Activated T-cell treated with anti-CD3 and anti-CD28 coated beads, Interleukin-2, amount 50 U/mL, for 4 hours (primary cell): ENCODE data around the gene KCNK16. TPM values are rescaled to one million over a fixed set of nuclear protein-coding genes. Genes with fewer than 3 reads are reported as not detected.
A peak's percentile ranks its signal among the peaks of the same experiment; 100 is the strongest.

ENCODE experiments used
- ATAC-seq, 2 donors: fragments of 200-7000 bp; cut with Tn5 transposase; one replicate each; pipeline ENCODE4 v1.10.0; 2021
- DNase-seq: peaks from one replicate; pipeline ENCODE4 v3.0.0-alpha.2; 2020
- H3K27me3 Mint-ChIP-seq: one replicate; pipeline ENCODE4 v1.8.0; 2021; ENCODE audit warnings: low read depth, mixed read lengths
- H3K36me3 Mint-ChIP-seq: one replicate; pipeline ENCODE4 v1.8.0; 2022; ENCODE audit warnings: mixed read lengths; ENCODE audit not compliant: insufficient read depth
- H3K4me1 Mint-ChIP-seq: one replicate; pipeline ENCODE4 v1.8.0; 2021; ENCODE audit warnings: low read depth, mixed read lengths
- H3K4me3 Mint-ChIP-seq: one replicate; pipeline ENCODE4 v1.8.0; 2021; ENCODE audit warnings: mild to moderate bottlenecking, moderate library complexity, mixed read lengths
- H3K9me3 Mint-ChIP-seq: one replicate; pipeline ENCODE4 v1.8.0; 2021; ENCODE audit warnings: mixed read lengths
- total RNA-seq, 3 donors: library from RNA; stranded (reverse); gene quantifications; one replicate each; pipeline ENCODE4 v1.2.1, GENCODE V29; 2021

The KCNK16 gene
- total RNA-seq, result not detected

- Mint-ChIP-seq H3K27me3 (peaks cover 13% of the 10 kb centered on the region), H3K36me3 (no peaks in the 10 kb centered on the region), H3K4me1 (no peaks in the 10 kb centered on the region), H3K9me3 (no peaks in the 10 kb centered on the region), H3K4me3 (no peak within 1 kb of the TSS)
- ATAC-seq, result no peak
- no peak for DNase-seq
These were observed at the start of gene KCNK16 for GRCh38 chr6:39322306-39322850. KCNK16 (minus strand) TSS chr6:39322702; CDS start chr6:39322540, 162 bp downstream.

DNA sequence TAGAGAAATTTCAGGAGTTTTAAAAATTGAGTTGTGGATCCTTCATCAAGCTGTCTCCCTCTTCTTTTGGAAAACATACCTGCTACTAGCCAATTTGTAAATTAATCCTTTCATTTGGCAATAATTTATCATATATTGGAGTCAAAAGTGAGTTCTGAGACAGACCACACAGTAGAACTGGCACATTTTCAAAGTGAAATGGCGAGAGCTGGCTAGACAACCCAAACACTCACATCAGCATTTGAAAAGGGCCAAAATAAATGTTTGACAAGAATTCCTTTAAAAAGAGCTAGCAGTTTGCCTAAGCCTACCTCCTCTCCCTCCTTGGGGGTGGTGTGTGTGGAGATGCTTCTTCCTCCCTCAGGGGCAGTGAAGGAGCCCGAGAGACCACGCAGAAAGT, 47.9 kb upstream of the KCNK16 start:
- no peak for ATAC-seq
- DNase-seq, result no peak
- H3K9me3 Mint-ChIP-seq, result no peaks in the 10 kb centered on the region
- H3K4me1 Mint-ChIP-seq, result no peaks in the 10 kb centered on the region
- no peaks in the 10 kb centered on the region for H3K36me3 Mint-ChIP-seq
- H3K27me3 Mint-ChIP-seq, result peaks cover 11% of the 10 kb centered on the region
- no peak overlapping the region for H3K4me3 Mint-ChIP-seq

- DNase-seq (no peak), ATAC-seq (no peak)
- H3K27me3 Mint-ChIP-seq, result peaks cover 15% of the 10 kb centered on the region
- H3K36me3 Mint-ChIP-seq, result no peaks in the 10 kb centered on the region
- H3K4me1 Mint-ChIP-seq, result no peaks in the 10 kb centered on the region
- H3K9me3 Mint-ChIP-seq, result no peaks in the 10 kb centered on the region
- H3K4me3 Mint-ChIP-seq, result no peak overlapping the region
These were observed 47.5 kb upstream of the KCNK16 start for GRCh38 chr6:39369987-39370386.

DNA sequence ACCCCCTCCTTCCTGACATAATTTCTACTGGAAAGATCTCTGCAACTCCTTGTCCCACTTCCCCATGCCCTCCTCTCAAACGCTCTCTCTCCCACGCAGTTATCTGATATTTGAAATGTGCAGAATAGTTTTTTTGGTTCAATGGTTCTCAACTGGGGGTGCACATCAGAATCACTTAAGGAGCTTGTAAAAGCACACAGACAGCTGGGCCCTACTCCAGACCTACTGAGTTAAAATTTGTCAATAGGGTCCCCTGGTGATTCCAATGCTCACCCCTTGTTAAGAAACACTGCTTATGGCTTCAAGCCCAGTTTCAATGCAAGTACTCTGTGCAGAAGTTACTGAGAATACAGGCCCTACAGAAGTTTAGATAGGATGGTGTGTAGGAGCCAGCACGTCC, 45.2 kb upstream of the KCNK16 start:
- no peaks in the 10 kb centered on the region for H3K4me1 Mint-ChIP-seq
- DNase-seq (no peak), ATAC-seq (no peak)
- H3K36me3 Mint-ChIP-seq, result no peaks in the 10 kb centered on the region
- H3K4me3 Mint-ChIP-seq, result no peak overlapping the region
- peaks cover 15% of the 10 kb centered on the region for H3K27me3 Mint-ChIP-seq
- H3K9me3 Mint-ChIP-seq, result no peaks in the 10 kb centered on the region

DNA sequence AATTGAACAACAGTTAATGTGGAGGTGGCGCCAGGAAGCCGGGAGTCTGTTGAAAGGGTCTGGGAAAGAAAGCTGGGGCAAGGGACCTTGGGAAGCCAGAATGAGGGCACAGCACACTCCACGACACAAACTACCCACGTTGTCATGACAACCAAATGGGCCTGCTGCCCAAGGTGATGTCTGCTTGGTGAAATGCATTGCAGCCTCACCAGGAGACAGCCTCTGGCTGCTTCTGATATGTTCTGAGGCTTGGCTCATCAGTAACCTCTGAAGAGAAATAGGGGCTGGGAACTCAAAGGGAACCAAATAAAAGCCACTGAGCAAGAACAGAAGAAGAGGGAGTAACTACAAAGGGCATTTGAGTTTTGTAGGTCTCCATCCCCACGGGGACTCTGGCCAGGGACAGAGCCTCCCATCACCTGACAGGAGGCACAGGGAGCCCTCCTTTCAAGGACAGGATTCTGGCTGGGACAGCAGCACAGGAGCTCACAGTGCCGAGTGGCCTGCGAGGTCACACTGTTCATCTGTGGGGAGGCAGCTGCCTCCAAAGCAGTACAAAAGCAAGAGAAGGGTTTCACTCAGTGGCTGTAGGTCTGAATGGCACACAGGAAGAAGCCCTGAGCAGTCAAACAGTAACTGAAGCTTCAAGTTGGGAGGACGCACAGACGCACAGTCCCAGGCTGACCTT, 44.6 kb upstream of the KCNK16 start:
- H3K4me3 Mint-ChIP-seq, result no peak overlapping the region
- no peaks in the 10 kb centered on the region for H3K9me3 Mint-ChIP-seq
- no peak for ATAC-seq
- H3K27me3 Mint-ChIP-seq, result peaks cover 17% of the 10 kb centered on the region
- no peak for DNase-seq
- H3K4me1 Mint-ChIP-seq, result no peaks in the 10 kb centered on the region
- no peaks in the 10 kb centered on the region for H3K36me3 Mint-ChIP-seq

GRCh38 chr6:39365281-39366074, 43.0 kb upstream of the KCNK16 start:
- ATAC-seq (no peak), DNase-seq (no peak)
- Mint-ChIP-seq H3K36me3 (no peaks in the 10 kb centered on the region), H3K4me3 (no peak overlapping the region), H3K27me3 (peaks cover 15% of the 10 kb centered on the region), H3K9me3 (no peaks in the 10 kb centered on the region), H3K4me1 (peaks cover 1% of the 10 kb centered on the region)

- H3K4me1 Mint-ChIP-seq, result peaks cover 1% of the 10 kb centered on the region
- H3K4me3 Mint-ChIP-seq, result no peak overlapping the region
- DNase-seq, result no peak
- no peaks in the 10 kb centered on the region for H3K36me3 Mint-ChIP-seq
- no peaks in the 10 kb centered on the region for H3K9me3 Mint-ChIP-seq
- H3K27me3 Mint-ChIP-seq, result peaks cover 12% of the 10 kb centered on the region
- ATAC-seq, result no peak
These were observed 40.8 kb upstream of the KCNK16 start for GRCh38 chr6:39363280-39363679.

DNA sequence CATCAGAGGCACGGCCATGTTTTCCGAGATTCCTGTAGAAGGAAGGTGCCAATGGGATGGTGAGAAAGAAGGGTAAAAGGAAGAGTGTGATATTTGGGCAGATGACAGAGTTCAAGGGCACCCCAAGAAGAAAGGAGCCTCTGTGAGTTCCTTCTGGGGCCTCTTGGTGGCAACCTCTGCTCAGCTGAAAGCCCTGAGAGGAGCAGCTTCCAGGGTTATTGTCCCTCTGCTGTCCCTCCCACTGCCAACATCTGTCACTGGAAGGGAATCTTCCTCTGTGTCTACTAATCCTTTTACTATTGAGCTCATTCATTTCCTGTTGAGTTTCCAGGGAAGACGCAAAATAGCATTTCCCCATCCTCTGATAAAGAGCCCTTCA, 40.0 kb upstream of the KCNK16 start:
- Mint-ChIP-seq H3K4me3 (no peak overlapping the region), H3K27me3 (peaks cover 12% of the 10 kb centered on the region), H3K36me3 (no peaks in the 10 kb centered on the region), H3K4me1 (peaks cover 1% of the 10 kb centered on the region), H3K9me3 (no peaks in the 10 kb centered on the region)
- no peak for DNase-seq
- no peak for ATAC-seq

GRCh38 chr6:39361657-39362486, 39.4 kb upstream of the KCNK16 start:
- H3K4me1 Mint-ChIP-seq, result peaks cover 1% of the 10 kb centered on the region
- H3K27me3 Mint-ChIP-seq, result peaks cover 12% of the 10 kb centered on the region
- no peak overlapping the region for H3K4me3 Mint-ChIP-seq
- DNase-seq (peak; percentile 17), ATAC-seq (peak; percentile 48 to 71)
- H3K9me3 Mint-ChIP-seq, result no peaks in the 10 kb centered on the region
- no peaks in the 10 kb centered on the region for H3K36me3 Mint-ChIP-seq

- ATAC-seq (no peak), DNase-seq (no peak)
- no peaks in the 10 kb centered on the region for H3K36me3 Mint-ChIP-seq
- H3K4me1 Mint-ChIP-seq, result peaks cover 1% of the 10 kb centered on the region
- H3K27me3 Mint-ChIP-seq, result peaks cover 9% of the 10 kb centered on the region
- H3K9me3 Mint-ChIP-seq, result no peaks in the 10 kb centered on the region
- H3K4me3 Mint-ChIP-seq, result no peak overlapping the region
These were observed 37.9 kb upstream of the KCNK16 start for GRCh38 chr6:39360378-39360777.

DNA sequence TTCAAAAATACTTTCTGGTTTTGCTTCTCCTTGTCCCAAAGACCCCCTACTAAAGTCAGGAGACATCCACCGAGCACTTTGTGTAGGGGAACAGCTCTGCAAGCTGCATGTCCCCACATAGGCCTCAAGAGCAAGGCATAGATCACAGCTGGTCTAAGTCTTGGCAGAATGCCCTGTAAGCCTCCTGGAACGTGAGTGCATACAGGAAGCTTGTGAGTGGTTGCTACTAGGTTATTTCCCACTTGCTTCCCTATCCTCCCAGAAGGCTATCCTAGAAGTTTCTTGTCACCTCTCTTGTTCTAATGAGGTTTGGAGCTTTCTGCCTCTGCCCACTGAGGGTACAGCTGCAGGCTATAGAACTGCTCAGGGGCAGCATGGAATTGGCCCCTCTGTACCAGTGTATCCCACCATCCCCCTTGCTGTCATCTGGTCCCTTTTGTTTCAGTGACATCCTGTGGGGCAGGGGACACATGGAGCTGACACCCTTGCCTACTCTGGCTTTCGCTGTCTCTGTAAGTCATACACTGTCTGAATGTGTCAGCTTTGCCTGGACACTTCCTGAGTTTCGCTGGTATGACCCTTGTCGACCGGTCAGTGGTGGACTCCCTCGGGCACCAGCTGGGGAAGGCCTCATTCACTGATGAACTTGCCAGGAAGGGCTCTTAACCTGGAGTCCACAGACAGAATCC, 35.6 kb upstream of the KCNK16 start:
- Mint-ChIP-seq H3K4me1 (peaks cover 1% of the 10 kb centered on the region), H3K9me3 (no peaks in the 10 kb centered on the region), H3K36me3 (no peaks in the 10 kb centered on the region), H3K4me3 (no peak overlapping the region), H3K27me3 (peaks cover 5% of the 10 kb centered on the region)
- DNase-seq (no peak), ATAC-seq (no peak)

DNA sequence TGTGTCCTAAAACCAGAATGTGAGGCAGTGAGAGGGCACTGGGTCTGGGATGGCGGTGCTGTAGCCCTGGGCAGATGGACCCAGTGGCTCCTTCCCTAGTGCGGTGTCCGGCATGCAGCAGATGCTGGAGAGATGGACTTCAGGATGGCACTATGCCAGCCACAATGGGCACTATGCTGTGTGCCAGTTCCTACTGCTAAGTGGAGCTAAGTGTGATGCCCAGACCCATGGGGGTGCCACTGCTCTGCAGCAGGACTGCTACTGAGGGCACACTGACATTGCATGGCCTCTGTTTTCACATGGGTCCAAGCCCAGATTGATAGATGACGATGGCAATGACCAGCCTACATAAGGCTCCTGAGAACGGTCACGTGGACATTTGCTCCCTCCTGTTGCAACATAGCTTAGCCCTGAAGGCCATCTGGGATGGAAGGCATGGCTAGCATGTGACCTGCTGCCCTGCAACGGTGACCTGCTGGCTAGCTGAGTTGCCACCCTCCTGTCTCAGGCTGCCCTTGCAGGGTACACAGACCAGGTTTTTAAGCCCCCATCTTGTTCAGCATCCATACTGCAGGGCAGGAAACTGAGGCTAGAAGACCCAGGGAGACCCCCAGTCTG, 31.3 kb upstream of the KCNK16 start:
- Mint-ChIP-seq H3K4me1 (no peaks in the 10 kb centered on the region), H3K9me3 (no peaks in the 10 kb centered on the region), H3K4me3 (no peak overlapping the region), H3K36me3 (no peaks in the 10 kb centered on the region), H3K27me3 (no peaks in the 10 kb centered on the region)
- DNase-seq (no peak), ATAC-seq (no peak)

DNA sequence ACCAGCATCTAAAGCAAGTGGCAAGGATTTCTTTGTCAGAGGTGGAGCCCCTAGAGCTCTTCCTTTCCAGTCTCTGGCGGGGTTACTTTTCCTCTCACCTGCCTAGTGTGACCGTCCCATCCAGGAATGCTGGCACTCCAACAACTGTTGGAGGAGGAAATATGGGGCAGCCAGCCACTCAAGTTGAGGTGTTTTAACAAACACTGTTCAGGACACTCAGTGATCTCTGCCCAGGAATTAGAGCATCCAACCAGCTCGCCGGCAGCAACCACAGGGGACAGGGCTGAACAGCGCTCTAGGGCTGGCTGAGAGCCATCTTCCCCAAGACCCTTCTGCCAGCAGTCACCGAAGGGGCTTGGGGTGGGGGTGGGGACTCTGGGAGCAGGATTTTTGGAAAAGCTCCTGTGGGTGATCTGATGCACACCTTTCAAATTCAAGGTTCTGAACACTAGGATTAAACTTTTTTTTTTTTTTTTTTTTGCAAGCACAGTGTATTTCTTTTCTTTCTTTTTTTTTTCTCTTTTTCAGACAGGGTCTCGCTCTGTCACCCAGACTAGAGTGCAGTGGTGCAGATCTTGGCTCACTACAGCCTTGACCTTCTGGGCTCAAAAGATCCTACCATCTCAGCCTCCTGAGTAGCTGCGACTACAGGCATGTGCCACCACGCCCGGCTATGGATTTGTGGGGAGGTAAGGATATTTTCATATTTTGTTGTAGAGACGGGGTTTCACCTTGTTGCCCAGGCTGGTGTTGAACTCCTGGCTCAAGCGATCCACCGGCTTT, 28.4 kb upstream of the KCNK16 start:
- Mint-ChIP-seq H3K36me3 (no peaks in the 10 kb centered on the region), H3K9me3 (no peaks in the 10 kb centered on the region), H3K4me3 (no peak overlapping the region), H3K4me1 (no peaks in the 10 kb centered on the region), H3K27me3 (peaks cover 4% of the 10 kb centered on the region)
- ATAC-seq (no peak), DNase-seq (no peak)
